Hematopoietic multipotent progenitor cell treated with erythropoietin and hydrocortisone succinate and interleukin-3 and kit ligand, for 8 days (in vitro differentiated cells): ENCODE data around the gene WFDC11.

Source experiments
- DNase-seq: peaks from one replicate; pipeline ENCODE4 v3.0.0-alpha.2; 2015

WFDC11 gene

GRCh38 chr20:45621593-45621992 lies 48.4 kb downstream of the WFDC11 start:
- DNase-seq = no peak

GRCh38 chr20:45617591-45617990 lies 52.4 kb downstream of the WFDC11 start:
- no peak for DNase-seq

DNA sequence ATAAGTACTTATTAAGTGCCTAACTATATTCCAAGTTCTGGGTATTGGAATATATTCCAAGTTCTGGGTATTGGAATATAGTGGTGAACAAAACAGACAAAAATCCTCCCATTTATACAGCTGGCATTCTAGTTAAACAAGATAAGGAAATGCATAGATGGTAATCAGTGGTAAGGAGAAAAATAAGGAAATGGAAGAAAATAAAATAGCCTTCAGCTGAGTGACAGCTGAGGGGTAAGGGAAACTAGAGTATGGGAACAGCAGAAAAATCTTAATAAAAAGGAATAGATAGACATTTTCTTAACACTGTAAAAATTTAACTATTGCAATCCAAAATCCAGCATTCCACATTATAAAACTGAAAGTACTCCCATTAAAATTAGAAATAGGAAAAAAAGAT lies 57.7 kb downstream of the WFDC11 start:
- DNase-seq = no peak

DNA sequence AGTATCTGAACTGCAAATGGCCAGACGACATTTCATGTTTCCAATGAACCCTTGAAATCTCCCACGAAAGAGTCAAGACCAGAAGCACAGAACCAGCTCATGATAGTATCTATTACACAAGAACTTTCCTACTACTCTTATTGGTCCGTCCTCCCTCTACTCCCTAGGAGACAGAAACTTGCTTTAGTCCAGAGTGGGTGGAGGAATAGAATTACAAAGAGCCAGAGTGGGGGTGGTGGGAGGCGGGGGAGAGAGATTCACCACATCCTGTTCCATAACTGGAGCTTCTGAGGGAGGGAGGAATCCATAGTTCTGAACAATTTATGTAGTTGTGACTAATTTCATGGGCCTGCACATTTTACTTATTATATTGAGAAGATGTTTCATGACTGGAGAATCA lies 59.0 kb downstream of the WFDC11 start:
- no peak for DNase-seq

GRCh38 chr20:45607810-45608209 lies 62.2 kb downstream of the WFDC11 start:
- DNase-seq = no peak
